ENCODE measurements around the gene LCN15.
A peak's percentile ranks its signal among the peaks of the same experiment; 100 is the strongest.
"Not testable (repeated sequence)": the region's sequence is repeated elsewhere in the genome, so short reads cannot be mapped to it uniquely, and the experiment has no call there.

LCN15 gene

DNA sequence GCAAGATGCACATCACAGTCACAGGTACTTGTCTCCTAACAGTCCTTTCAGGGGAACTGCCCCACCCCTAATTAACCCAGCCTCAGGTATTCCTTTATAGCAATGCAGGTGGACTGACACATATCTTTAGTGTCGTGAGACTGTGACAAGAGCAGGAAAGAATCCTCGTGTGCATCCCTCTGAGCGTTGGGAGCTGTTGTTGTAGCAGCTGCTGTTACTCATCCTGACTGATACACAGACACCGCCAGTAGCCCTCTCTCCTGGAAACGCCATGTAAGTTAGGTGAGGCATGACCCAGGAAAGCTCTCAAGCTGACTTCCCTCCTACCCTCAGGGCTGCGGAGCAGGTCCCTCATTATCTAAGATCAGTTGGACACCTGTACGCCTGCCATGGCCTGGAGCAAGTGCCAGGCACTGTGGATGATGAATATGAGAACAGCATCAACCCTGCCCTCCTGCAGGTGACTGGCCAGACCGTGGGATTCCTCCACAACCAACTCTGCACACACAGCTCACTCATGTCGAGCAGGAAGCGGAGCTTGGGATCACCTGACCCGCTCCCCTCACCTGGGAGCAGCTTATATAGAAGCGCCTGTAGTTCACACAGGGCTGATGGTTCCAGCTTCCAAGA lies 10.2 kb upstream of the LCN15 start:
- DNase-seq = no peak

DNA sequence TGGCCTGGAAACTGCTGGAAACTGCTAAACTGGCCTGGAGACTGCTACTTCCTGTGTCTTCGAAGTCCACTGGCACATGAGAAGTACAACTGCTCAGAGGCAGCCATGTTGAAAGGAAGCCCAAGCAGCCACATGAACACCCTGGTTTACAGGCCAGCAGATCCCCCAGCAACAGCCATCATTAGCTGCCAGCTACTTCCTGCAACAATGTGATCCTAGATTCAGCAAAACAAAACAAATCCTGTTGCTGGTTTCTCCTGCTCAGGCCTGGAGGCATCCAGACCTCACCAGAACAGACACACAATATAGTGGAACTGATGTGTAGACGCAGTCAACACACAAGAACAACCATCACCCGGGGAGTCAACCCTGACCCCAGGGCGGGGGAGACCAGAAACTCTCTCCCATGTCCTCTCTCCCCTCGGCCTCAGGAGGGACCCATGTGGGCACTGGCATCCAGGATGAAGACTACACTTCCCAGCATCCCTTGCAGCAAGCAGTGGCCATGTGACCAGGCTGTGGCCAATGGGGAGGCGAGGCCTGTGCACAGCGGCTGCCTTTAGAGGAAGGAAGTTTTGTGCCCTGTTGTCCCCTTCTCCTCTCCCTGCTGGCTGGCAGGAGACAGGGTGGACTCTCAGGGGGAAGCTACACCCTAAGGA lies 9.2 kb upstream of the LCN15 start:
- DNase-seq = no peak

GRCh38 chr9:136771907-136772415 lies 7.6 kb upstream of the LCN15 start:
- no peak for DNase-seq

DNA sequence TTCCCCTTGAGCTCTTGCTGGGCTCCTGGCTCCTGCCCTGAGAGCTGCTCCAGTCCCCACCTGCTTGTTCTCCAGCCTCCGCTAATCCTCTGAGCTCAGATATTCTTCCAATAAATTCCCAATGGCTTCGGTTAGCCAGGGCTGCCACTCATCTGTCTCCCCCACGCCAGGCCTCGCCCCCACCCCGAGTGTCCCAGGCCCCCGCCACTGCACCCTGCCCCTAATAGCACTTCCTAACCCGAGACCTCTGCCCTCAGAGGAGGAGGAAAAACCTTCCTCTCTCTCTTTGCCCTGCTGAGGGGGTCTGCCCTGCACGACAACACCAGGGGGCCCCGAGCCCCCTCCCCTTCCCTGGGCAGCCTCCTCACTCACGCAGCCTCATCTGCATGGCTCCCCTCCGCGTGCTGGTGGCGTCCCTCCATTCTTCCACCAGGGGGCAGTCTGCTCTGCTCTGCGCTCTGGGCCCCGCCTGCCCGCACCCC lies 5.4 kb upstream of the LCN15 start:
- DNase-seq = peak; percentile 55

DNA sequence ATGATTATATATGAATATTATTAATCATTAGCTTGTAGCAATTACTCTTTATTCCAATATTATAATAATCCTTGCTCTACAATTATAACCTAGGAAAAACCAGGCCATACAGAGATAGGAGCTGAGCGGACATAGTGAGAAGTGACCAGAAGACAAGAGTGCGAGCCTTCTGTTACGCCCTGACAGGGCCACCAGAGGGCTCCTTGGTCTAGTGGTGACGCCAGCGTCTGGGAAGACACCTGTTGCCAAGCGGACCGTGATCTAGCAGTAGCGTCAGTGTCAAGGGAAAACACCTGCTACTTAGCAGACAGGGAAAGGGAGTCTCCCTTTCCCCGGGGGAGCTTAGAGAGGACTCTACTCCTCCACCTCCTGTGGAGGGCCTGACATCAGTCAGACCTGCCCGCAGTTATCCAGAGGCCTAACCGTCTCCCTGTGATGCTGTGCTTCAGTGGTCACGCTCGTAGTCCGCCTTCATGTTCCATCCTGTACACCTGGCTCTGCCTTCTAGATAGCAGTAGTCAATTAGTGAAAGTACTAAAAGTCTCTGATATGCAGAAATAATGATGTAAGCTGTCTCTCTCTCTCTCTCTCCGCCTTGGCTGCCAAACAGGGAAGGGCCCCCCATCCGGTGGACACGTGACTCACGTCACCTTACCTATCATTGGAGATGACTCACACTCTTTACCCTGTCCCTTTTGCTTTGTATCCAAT lies 2.2 kb upstream of the LCN15 start:
- DNase-seq = peak; percentile 33

DNA sequence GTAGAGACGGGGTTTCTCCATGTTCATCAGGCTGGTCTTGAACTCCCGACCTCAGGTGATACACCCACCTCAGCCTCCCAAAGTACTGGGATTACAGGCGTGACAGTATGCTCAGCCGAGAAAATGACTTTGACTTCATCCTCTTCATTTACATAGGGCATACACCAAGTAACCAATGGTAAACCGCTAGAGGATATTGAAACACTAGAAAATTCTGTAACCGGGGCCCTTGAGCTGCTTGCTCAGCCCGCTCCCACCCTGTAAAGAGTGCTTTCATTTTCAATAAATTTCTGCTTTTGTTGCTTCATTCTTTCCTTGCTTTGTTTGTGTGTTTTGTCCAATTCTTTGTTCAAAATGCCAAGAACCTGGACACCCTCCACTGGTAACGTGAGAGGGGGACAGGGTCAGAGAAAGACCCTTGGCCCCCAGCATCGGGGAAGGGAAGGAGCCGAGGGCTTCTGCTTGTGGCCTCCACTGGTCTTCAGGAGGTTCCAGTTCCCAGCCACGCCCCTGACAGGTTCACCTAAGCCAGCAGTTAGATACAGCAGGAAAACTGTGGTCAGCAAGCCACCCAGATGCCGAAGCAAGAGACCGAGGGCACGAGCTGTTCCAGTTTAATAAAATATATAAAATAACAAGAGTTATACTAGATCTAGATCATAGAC lies 1.6 kb upstream of the LCN15 start:
- DNase-seq = not testable (repeated sequence)

- DNase-seq = no peak
Measured at GRCh38 chr9:136765041-136765440, 723 bp upstream of the LCN15 start.

GRCh38 chr9:136763649-136764035 lies 676 bp downstream of the LCN15 start:
- no peak for DNase-seq

- peak; percentile 58 for DNase-seq
Measured at GRCh38 chr9:136762915-136763648, 1.2 kb downstream of the LCN15 start.

GRCh38 chr9:136762221-136762691 lies 2.1 kb downstream of the LCN15 start:
- DNase-seq = no peak

DNA sequence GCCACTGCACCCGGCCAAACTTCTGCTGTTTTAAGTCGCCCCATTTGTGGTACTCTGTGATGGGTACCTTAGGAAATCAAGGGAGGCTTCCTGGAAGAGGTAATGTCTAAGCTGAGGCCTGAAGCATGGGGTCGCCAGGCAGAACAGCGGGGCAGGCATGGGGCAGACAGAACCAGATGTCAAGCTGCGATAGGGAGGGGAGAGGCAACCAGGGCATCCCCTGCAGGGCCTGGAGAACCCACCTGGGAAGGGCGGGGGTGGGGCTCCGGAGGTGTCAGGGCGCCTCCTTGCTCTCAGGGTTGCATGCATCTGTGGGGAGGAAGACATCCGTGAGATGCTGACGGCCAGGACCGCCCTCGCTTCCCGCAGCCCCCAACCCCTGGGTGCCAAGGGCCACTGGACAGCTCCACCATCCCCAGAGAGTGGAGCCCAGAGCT lies 2.8 kb downstream of the LCN15 start:
- no peak for DNase-seq

- DNase-seq = not testable (repeated sequence)
Measured at GRCh38 chr9:136760834-136761544, 3.3 kb downstream of the LCN15 start.

DNA sequence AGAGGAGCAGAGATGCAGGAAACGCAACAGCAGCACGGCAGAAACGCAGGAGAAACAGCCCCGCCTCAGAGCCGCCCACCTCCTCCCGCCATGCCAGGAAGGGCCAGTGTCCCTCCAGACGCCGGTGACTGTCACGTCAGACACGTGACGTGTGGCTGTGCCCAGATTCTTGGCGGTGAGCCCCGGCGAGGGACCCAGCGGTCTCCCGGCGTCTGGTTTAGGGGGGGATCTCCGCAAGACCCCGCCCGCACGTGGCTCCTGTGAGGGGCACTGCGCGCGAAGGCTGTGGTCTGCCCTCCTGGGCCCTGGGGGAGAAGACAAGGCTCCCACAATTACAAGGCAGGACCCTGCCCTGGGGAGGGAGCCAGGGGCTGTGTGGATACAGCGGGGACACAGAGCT lies 3.9 kb downstream of the LCN15 start:
- DNase-seq = no peak

- DNase-seq = no peak
Measured at GRCh38 chr9:136759436-136760325, 4.6 kb downstream of the LCN15 start.

GRCh38 chr9:136759001-136759400 lies 5.3 kb downstream of the LCN15 start:
- DNase-seq = no peak

DNA sequence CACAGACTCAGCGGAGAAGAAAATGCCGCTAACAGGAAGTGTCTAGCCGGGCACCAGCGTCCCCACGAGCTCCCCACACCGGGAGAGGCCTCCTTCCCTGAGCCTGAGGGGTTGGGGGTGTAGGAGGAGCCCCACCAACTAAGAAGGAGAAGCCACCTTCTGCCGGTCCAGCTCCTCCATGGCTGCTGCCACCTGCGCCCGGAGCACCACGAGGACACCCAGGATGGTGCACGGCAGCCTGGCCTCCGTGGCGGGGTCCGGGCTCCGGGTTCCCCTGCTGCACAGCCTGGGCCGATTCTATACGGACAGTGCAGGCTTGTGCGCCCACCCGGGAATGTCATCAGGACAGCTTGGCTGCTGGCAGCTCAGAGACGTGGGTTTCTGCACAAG lies 6.6 kb downstream of the LCN15 start:
- no peak for DNase-seq

- no peak for DNase-seq
Measured at GRCh38 chr9:136757328-136757727, 7.0 kb downstream of the LCN15 start.

GRCh38 chr9:136756836-136757235 lies 7.5 kb downstream of the LCN15 start:
- DNase-seq = no peak

DNA sequence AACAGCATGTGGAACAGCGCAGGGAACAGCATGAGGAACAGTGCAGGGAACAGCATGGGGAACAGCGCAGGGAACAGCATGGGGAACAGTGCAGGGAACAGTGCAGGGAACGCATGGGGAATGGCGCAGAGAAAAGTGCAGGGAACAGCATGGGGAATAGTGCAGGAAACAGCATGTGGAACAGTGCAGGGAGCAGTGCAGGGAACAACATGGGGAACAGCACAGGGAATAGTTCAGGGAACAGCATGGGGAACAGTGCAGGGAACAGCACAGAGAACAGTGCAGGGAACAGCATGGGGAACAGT lies 8.2 kb downstream of the LCN15 start:
- no peak for DNase-seq

- not testable (repeated sequence) for DNase-seq
Measured at GRCh38 chr9:136755302-136756133, 8.8 kb downstream of the LCN15 start.

All from stimulated activated CD4-positive, alpha-beta T cell treated with anti-CD3 and anti-CD28 coated beads, Interleukin-12 subunit alpha, Interleukin-12 subunit beta, amount 100 ng/mL, for 4 hours (primary cell).